Astrocyte of the hippocampus (primary cell): Measurements from ENCODE around the gene RAD51B.
A peak's percentile ranks its signal among the peaks of the same experiment; 100 is the strongest.
"Not testable (repeated sequence)": the region's sequence is repeated elsewhere in the genome, so short reads cannot be mapped to it uniquely, and the experiment has no call there.

ENCODE experiments used
- DNase-seq: peaks from one replicate; pipeline ENCODE4 v3.0.0; 2011; ENCODE audit warnings: low read depth, low spot score

The RAD51B gene

DNA sequence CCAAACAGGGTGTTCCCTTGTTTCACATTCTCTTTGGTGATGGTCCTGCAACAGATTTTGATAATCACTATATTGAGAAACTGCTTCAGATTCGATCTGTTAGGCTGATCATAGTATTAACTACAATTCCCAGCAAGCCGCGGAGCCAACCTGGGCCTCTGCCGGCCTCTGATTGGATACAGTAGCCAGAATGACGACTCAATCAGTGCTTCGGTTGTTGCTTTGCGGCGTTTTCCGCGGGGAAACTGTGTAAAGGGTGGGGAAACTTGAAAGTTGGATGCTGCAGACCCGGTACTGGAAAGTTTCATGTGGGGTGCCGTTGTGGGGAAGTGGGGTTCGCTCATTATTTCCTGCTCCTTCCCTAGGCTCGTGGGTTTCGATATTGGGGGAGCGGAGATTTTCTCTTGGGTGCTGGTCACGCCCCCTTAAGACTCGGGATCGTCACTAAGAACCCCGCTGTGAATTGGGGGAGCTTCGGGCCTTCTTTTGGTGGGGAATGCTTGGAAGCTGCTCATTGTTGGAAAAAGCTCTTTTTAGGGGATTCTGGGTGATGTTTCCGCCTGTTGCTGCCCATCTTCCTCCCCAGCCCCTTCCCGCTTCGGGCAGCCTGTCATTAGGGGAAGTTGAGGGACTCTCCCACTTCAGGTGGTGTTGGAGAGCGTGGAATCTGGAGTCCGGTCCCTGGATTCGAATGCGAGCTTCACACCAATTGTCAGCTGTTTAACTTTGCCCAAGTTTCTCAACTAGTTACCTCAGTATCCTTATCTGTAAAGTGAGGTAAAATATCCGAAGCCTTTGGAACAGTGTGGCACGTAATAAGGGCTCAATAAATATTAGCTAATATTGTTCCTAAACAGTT, at the start of gene RAD51B:
Gene RAD51B (plus strand): TSS at position 217 of the 859 bp plus-strand sequence.
- DNase-seq = peak; percentile 91

DNA sequence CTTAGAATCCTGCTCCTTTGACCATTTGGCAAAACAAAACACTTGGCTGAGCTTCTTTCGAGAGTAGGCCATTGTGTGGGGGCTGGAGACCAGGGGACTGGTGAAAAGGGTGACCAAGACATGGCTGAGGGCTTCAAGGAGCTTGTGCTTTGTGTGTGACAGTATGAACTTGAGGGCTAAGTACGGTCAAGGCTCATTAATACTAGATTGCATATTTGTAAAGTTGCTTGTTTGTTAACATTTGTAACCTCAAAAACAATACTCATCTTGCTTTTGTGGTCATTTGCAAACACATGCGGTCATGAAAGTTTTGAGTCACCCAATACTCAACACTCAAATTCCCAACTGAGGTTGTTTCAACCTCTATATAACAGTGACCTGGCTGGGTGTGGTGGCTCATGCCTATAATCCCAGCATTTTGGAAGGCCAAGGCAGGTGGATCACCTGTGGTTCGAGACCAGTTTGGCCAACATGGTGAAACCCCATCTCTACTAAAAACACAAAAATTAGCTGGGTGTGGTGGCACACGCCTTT, 45.7 kb upstream of the RAD51B start:
- no peak for DNase-seq

DNA sequence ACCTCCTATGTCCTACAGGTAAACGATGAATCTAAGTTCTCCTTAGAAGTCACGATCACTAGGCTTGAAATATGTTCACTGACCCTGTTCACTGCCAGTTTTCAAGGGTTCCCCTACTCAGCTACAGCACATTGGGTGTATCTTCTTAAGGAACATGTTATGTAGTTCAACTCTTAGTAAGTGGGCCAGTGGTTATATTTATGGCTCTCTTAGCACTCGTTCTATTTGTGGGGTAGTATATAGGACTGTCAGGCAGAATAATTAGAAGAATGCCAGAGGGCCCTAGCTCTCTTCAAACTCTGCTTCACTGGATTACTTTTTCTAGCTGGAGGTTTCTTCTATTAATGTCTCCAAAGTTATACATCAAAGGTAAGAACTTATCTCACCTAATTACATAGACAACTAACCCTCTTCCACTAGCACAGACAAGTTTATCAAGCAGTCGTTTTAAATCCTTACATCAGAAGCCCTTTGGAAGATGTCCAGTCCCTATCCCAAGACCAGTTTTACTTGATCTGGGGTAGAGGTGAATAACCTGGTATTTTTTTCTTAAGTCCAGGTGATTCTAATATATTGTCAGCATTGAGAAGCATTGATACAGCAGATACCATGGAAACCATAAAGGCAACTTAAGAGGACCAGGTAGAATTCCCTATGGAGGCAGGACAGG, 42.8 kb upstream of the RAD51B start:
- DNase-seq = no peak

DNA sequence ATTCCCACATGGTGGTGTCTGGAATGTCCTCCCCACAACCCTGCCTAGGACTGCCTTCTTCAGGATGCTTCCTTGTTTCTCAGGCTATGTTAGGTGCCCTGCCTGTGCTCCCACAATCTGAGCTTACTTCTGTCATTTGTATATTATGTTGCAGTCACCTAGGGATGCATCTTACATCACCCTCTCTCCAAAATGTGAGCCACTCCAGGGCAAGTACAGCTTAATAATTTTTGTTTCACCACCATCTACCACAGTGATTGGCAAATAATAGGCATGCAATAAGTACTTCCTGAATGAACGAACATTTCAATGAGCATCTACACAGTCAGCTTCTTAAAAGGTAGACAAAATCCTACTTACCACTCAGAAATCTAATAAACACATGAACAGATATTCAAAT, 40.8 kb upstream of the RAD51B start:
- no peak for DNase-seq

DNA sequence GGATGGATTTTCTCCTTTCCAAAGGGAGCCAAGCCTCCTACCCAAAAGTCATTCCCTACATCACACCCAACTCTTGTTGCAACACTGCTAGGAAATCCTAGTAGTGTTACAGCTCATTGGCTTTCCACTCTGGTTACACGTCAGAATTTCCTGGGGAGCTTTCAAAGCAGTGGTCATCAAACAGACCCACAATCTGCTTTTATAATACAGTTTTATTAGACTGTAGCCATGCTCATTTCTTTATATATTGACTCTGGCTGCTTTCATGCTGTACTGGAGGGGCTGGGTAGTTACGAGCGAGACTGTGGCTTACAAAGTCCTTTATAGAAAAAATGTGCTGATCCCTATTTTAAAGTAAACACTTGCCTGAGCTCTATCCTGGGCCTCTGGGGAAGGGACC, 37.5 kb upstream of the RAD51B start:
- no peak for DNase-seq

DNA sequence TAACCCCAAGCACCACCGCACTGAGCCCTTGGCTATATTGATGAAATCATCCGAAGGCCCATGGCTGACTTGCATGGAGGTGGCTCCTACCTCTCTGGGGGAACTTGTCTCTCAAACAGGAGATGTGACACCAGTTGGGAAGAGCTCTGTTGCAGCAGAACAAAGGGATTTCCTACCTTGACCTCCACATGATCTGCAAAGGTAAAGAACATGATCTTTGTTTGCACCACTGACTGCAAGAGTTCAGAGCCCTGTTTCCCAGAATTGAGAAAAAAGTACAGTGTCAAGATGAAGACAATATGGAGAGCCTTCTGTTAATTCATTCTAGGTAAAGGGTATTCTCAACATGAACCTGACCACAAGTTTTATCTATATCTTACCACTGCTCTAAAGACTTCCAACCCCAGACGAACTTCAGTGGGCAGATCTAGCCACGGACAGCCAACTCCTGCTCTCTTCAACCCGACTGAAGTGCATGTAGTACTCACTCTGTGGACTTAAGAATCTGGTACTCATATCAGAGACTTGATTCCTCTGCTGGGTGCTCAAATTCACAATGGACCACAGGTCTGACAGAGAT, 35.2 kb upstream of the RAD51B start:
- no peak for DNase-seq

GRCh38 chr14:67785270-67786109, 34.1 kb upstream of the RAD51B start:
- no peak for DNase-seq

DNA sequence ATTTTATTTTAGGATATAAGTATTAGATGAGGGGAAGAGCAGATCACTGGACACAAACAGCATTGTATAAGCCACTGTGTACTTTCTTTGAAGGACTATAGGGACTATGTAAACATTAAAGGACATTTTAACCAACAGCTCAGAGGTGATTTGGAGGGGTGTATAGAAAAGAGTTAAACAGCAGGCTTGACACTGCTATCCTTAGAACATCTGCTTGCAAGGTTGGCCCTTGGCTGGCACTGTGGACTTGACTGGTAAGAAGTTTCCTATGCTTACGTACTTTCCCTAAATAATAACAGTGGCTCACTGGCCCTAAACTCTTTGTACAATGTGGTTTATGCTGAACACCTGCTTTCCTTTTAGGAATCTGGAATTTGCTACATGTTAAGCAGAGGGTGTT, 31.9 kb upstream of the RAD51B start:
- DNase-seq = no peak

DNA sequence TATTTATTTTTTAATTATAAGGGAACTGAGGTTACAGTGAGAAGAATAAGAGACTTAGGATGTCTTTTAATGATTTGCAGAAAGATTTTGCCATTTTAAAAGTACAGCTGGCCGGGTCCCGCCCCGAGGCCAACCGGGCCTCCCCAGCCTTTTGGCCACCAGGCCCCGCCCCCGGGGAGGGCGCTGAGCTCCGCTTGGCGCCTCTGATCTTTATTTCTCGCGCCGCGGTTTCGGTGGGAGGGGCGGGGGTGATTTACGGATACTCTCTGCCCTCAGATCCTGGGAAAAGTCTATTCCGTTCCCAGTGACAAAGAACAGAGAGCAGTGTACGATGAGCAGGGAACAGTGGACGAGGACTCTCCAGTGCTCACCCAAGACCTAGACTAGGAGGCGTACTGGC, 20.8 kb upstream of the RAD51B start:
- no peak for DNase-seq

GRCh38 chr14:67800743-67801142, 18.8 kb upstream of the RAD51B start:
- no peak for DNase-seq

DNA sequence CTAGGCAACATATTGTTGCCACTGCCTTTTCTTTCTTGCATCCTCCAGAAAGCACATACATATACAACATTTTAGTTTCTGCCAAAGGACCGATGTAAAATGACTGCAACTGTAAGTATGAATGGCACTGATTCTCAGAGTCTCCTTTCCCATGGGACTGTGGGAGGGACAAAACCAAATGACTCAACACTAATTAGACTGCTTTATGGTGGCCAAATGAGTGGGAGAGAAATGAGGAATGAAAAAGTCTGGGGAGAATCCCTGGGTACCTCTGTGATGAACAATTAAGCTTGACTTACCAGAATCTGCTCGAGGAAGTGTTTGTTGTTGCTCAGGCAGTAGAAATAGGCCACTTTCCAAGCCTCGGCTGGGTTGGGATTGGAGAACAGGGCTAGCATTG, 13.3 kb upstream of the RAD51B start:
- DNase-seq = peak; percentile 14

DNA sequence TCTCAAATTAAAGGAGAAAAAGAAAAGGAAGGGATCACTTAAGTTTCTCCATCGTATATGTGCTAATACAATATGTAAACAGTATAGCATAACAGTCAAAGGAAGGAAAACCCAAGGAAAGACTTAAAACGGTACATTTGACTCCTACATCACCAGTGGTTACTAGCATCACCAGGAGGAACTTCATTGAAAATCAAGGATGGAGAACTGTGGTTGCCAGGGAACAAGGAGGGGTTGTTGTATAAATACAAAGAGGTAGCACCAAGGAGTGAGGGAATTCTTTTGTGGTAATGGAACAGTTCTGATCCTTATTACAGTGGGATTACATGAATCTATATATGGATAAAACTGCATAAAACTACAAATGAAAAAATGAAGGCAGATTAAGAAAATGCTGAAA, 4.8 kb upstream of the RAD51B start:
- DNase-seq = peak; percentile 5

GRCh38 chr14:67815573-67816225, 3.9 kb upstream of the RAD51B start:
- DNase-seq = peak; percentile 59

DNA sequence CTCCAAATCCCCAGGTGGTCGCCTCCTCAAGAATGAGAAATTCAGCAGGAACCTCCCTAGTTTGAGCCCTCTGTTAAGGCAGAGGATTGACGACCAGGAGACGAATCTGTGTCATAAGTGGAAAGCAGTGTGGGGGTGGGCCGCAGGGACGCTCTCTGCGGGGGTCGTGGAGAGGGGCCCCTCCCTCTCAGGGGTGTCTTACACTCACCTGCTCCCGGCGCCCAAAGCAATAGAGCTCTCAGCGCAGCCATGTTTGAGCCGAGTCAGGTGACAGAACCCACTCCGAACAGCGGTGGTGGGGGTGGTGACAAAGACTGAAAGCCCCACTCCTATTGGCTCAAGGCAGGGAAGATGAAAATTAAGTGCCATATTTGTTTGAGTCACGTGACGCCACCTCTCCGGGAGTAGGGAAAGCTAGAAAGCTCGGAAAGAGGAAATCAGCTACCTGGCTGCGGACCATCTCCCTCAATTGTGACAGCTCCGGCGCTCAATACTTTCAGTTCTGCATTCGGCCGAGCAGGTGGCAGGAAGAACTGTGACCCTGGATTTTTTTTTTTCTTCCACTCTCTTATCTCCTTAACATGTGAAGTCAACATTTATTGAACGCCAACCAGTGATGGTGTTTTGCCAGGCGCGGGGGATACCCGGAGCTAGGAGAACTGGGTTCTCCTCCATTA, 3.1 kb upstream of the RAD51B start, which contains the start of gene ZFYVE26:
Gene ZFYVE26 (minus strand): TSS at position 265 of the 677 bp plus-strand sequence. CDS start 627 bp downstream, outside the sequence.
- DNase-seq = peak; percentile 97

DNA sequence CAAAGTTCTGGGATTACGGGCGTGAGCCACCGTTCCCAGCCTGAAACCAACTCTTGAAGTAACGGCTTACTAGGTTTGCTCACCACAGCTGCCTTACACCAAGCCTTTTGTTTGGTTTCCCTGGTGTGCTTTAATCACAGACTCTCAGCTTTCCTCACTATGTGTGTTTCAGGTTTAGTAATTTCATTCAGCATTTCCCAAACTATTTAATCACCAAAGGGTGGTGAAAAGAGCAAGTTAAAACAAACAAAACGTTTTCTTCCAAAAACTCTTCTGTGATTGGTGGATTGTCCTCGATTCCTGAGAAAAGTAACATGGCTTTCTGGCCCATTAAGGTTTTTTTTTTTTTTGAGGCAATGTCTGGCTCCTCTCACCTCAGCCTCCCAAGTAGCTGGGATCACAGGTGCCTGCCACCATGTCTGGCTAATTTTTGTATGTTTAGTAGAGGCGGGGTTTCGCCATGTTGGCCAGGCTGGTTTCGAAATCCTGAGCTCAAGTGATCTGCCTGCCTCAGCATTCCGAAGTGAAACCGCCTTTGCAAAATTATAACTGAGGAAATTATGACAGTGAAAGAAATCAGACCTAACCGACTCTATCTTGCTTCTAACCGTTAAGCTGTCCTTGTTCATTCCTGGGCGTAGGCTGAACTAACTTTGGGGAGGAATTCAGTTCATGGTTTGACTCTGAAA, 1.7 kb upstream of the RAD51B start:
- DNase-seq = no peak

DNA sequence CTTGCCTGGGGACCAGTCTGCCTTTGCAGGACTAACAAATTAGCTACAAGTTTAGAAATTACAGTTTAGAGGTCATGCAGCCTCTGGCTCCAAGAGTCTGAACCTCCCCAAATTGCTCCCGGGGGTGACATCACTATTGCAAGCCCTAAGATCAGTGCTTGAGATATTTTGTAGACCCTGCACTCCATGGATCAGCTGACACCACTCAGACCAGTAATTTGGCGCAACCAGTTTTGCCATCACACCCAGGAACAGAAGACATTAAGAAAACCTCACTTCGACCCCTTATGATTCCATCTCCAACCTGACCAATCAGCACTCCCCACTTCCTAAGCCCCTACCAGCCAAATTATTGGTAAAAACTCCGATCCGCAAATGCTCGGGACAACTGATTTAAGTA, 1.1 kb upstream of the RAD51B start:
- not testable (repeated sequence) for DNase-seq

DNA sequence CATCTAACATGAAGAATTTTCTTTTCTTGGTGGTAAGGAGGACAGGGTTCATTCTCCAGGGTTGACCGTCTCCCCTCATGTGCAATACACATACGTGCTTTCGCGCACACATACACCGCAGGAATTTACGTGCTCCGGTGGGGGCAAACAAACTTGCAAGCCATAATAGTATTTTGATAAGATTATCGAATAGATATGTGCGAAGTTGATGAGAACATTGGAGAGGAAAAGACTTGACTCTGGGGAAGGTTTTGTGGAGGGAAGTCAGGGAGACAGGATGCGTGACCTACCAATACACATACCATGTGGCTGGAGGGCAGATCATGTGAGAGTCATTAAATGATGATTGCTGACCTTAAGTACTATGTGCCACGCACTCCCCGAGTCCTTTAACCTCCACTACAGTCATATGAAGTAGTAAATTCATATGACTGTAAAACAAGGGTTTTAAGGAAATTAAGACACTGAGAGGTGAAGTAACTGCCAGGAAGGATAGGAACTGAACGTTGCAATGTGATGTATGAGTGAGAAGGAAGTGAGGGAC, 921 bp downstream of the RAD51B start:
- no peak for DNase-seq

DNA sequence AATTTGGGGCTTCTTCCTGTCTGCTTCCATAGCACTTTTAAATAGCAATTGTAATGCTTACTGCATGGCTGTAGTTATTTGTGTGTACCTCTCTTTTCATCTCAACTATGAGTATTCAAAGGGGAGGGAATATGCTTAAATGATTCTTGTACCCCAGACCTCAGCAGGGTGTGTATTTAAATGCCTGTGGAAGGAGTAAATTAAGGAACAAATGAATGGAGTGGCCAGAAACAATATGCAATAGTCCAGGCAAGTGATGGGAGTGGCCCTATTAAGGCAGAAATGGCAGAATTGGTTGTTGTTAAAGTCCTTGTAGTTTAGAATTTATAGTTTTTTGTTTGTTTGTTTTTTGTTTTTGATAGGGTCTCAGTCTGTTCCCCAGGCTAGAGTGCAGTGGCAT, 1.5 kb downstream of the RAD51B start:
- DNase-seq = no peak

GRCh38 chr14:67831113-67831512, 11.5 kb downstream of the RAD51B start:
- DNase-seq = no peak
